HG03196 (cell line): Measurements from ENCODE around the gene MT1F.
"Not testable (repeated sequence)": the region's sequence is repeated elsewhere in the genome, so short reads cannot be mapped to it uniquely, and the experiment has no call there.

Experiments
- ATAC-seq: cut with Tn5 transposase; IDR thresholded peaks from one replicate; pipeline ENCODE4 v1.9.1; 2021; ENCODE audit not compliant: unreplicated experiment

Gene MT1F

DNA sequence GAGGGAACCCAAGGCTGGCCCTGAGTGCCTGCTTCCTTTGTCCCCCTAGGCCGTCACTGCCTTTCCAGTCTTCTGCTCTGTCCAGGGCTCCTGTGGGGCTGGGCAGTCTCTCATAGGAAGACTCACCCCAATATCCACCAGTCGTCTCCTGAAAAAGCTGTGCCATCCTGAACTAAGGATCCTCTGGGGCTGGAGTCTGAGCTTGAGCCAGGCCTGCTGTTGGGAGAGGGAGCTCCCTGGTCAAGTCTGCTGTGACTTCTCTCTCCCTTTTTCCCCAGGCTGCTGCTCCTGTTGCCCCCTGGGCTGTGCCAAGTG lies 12.8 kb downstream of the MT1F start:
- ATAC-seq = no peak

DNA sequence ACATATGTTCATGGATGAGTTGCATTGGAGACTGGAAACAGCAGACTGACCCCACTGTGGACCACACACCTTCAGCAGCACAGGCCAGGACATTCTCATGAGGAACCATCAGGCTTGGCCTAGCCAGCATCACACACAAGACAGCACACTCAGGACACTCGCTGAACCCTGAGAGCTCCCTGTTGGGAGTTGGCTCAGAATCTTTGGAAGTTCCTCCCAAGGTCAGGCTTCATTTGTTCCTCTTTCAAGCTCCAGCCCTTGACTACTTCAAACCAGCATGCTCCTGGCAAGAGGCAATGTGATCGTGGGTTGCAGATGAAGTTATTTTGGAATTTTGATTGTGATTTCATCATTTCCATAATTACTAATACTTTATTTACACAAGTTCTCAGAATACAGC lies 13.9 kb downstream of the MT1F start:
- ATAC-seq = not testable (repeated sequence)

DNA sequence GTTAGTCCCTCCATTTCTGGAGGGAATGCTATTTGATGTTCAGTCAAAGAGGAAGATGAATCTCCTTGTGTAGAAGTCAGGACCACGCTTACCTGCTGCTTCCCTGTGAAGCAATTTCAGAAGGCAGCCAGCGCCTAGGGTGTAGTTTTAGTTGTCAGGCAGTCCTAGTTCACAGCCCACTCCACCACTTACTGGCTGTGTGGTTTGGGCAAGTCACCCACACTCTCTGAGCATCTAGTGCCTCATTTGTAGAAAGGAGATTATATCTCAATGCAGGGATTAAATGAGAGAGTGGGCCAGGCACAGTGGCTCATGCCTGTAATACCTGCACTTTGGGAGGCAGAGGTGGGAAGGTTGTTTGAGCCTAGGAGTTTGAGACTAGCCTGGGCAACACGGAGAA lies 14.4 kb downstream of the MT1F start:
- ATAC-seq = not testable (repeated sequence)

DNA sequence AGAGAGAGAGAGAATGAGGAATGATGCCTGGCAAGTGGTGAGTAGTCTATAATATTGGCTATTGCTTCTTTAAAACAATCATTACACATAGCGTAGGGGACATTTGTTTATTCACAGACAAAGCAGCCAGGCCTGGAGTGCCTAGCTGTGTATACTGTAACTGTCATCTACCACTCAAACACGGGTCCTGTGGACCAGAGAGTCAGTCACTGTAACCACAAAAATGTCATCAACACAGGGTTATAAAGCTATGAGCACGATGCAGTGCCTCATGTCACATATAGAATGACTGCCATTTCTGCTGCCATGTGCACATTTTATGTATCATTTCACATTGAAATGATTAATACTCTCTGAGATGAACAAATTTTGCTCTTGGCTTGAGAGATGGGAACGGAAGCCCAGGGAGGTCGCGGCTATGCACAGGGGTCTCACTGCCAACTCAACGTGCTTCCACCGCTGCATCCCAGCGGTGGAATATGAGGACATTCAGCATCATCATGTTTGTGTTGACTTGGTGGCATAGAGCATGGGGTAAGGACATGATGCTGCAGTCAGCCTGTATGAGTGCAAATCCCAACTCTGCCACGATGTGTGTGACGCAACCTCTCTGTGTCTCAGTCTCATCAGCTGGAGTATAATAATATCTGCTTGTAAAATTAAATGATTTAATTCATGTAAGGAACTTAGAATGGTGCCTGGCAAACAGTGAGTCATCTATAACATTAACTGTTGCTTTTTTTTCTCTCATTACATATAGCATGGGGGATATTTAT lies 15.2 kb downstream of the MT1F start:
- ATAC-seq = no peak

DNA sequence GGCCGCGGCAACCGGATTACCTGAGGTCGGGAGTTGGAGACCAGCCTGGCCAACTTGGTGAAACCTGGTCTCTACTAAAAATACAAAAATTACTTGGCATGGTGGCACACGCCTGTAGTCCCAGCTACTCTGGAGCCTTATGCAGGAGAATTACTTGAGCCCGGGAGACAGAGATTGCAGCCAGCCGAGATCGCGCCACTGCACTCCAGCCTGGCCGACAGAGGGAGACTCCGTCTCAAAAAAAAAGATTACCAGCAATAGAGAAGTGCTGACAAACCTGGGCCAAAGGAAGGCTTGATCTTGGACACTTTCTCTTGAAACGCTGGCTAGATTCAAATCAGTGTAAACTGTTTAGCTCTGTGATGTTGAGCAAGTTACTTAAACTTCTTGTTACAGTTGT lies 16.2 kb downstream of the MT1F start:
- no peak for ATAC-seq

DNA sequence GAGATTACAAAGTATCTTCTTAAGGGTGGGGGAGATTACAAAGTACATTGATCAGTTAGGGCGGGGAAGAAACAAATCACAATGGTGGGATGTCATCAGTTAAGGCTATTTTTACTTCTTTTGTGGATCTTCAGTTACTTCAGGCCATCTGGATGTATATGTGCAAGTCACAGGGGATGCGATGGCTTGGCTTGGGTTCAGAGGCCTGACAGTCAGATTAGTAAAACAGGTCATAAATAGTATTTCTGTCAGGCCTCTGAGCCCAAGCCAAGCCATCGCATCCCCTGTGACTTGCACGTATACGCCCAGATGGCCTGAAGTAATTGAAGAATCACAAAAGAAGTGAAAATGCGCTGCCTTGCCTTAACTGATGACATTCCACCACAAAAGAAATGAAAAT lies 16.8 kb downstream of the MT1F start:
- ATAC-seq = not testable (repeated sequence)

DNA sequence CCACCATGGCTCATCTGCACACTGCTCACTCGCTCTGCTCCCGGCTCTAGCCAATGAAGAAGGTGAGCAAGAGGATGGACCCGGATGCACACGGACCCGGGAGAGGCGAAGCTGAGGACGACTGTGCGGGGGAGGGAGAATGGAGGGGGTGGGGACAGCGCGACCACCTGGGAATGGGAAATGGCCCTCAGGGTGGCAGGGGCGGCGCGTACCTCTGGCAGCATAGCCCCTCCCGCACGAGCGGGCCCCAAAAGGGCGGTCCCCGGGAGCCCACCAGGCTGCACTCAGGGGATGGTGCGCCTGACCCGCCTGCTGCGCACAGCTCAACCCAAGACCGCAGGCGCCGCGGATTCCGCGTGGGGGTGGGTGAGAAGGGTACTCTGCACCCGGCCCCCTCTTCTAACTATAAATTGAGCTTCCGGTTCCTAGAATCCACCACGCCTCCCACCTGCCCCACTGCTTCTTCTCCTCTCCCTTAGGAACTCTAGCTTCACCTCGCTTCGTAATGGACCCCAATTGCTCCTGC lies 18.0 kb downstream of the MT1F start:
- ATAC-seq = no peak

DNA sequence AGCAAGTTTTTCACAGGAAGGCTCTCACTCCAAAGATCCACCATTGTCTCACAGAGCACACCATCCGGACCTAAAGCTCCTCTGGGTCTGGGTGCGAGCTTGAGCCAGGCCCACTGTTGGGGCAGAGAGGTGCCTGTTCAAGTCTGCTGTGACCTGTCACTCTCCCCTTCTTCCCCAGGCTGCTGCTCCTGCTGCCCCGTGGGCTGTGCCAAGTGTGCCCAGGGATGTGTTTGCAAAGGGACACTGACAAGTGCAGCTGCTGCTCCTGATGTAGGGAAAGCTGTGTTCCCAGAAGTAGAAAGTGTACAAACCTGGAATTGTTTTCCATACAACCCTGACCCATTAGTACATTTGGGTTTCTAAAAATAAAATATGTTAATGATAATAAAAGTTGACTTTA lies 19.7 kb downstream of the MT1F start:
- no peak for ATAC-seq

DNA sequence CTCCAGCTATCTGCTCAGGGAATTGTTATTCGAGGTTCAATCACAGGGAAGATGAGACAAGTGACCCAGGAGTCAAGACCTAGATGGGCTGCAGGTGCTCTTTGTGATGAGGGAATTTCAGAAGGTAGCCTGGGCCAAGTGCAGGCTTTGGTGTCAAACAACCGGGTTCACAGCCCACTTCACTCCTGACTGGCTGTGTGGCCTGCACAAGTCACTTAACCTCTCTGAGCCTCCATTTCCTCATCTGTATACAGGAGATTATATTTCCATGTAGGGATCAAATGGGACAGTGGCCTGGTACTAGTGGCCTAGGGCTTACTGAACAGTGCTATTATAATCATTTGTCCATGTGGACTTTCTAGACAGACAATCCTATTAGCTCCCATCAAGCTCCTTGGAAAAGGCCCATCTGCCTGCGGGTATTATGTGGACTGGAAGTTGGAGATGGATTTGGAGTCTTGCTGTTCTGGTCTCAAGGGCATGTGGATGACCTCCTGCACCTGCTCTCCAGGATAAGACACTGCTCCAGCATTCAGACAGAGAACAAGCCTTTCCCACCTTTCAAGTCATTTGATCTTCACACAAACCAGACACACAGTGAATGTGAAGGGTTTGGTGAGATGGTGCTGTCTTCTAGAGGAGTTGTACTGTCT lies 21.4 kb downstream of the MT1F start:
- no peak for ATAC-seq

DNA sequence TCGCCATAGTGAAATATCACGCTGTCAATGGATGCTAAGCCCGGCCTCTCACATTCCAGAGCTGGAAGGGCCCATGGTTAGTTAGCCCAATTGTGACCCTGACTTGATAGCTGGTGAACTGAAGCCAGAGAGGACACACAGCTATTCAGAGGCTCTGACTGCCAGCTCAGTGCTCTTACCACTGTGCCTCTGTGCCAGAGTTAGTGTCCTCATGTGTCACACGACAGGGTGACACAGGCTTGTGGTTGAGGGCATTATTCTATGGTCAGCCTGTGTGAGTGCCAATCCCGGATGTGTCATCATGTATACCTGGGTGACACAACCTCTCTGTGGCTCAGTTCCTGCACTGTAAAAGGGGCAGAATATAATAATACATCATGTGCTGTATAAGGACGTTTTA lies 22.1 kb downstream of the MT1F start:
- no peak for ATAC-seq

DNA sequence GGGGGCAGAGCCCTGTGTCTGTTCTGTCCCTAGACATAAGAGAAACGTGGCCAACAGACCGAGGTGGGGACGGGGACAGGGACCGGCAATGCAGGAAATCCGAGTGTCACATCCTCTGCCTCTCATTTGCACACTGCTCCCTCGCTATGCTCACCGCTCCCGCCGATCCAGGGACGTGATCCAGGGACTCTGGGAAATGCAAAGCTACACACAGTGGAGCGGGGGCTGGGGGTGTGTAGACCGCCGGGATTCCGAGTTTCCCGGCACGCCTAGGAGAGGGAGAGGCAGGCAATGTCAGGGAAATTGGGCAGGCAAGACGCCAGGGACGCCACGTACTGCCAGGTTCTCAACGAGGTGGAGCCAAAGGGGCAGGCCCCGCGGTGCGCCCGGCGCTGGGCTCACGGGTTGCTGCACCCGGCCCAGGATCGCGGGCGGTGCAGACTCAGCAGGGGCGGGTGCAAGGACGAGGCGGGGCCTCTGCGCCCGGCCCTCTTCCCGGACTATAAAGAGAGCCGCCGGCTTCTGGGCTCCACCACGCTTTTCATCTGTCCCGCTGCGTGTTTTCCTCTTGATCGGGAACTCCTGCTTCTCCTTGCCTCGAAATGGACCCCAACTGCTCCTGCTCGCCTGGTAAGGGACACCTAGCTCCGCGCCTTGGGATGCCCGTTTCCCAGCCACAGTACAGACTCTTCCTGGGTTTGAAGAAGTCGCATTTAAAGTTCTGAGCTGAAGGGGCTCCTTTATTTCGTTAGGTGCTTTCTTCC lies 24.4 kb downstream of the MT1F start, which contains the start of gene MT1X:
TSS of gene MT1X (plus strand) at position 532 of the 764 bp plus-strand sequence. CDS start at position 603, 71 bp downstream.
- ATAC-seq = peak; percentile 96

DNA sequence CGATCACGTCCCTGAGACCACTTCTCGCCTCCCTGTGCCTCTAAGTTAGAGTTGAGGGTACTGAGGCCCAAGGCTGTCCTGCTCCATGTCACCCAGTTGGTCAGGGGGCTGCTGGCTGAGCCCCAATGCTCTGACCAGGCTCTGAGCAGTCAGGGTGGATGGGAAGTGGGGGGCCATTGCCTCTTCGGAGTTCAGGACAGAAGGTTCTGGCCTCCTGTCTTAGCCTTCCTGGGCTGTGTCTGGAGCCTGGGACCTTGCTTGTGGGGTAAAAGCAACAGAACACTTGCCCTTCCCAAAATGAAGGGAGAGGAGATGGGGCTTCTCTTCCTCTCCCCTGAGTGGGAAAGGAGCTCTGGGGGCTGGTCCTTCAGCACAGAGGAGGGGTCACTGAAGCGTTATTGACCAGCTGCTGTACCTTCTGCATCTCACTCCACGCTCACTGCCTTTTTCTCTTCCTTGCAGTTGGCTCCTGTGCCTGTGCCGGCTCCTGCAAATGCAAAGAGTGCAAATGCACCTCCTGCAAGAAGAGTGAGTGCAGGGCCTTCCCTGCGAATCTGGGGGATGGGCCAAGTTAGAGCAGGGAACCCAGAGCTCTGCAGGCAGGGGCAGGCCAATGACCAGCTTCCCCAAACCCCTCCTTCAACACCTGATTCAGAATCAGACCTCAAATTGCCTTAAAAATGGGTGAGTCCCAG lies 25.1 kb downstream of the MT1F start:
- no peak for ATAC-seq

DNA sequence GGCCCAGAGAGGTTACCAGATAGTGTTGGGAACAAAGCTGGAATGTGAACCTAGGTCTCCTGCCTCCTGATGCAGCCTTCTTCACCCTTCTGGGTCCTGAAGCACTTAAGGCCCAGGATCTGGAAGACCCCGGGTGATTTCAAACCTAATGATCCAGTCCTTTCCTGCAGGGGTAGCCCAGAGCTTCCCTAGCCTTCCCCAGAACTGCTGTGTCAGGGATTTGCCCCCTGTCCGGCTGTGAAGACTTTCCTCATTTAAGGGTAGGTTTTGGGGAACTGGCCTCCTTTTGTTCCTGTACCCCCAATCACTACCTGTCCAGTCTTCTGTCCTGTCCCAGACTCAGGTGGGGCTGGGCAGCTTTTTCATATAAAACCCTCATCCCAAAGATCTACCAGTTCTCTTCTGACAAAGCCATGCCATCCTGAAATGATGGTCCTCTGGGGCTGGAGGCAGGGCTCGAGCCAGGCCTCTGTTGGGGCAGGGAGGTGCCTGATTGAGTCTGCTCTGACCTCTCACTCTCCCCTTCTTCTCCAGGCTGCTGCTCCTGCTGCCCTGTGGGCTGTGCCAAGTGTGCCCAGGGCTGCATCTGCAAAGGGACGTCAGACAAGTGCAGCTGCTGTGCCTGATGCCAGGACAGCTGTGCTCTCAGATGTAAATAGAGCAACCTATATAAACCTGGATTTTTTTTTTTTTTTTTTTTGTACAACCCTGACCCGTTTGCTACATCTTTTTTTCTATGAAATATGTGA lies 25.8 kb downstream of the MT1F start:
- no peak for ATAC-seq

DNA sequence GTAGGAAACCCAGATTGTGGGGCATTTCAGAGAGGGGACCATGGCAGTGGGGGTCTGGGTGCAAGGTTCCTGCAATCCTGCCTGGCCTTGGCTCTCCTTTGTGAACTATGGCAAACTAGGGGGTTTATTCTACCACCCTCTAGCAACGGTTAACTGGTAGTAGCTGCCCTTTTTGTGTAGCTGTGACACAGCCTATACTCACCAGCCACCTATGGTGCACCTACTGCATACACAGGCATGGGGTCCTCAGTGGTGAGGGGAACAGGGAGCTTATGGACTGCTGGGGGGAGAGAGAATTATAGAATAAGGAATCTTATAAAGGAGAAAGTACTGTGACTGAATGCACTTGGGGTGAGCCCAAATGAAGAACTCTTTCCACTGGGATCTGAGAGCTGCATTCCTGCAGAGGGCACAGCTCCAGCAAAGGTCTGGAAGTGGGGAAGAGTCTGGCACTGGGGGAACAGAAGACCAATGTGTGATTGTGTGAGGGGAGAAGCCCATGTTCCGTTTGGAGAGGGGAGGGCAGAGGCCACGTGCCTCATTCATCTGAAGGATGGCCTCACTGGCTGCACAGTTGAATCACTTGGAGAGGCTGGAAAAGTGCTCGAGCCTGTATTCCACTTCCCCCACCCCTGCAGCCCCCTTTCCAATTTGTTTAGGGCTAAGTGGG lies 26.6 kb downstream of the MT1F start:
- no peak for ATAC-seq

DNA sequence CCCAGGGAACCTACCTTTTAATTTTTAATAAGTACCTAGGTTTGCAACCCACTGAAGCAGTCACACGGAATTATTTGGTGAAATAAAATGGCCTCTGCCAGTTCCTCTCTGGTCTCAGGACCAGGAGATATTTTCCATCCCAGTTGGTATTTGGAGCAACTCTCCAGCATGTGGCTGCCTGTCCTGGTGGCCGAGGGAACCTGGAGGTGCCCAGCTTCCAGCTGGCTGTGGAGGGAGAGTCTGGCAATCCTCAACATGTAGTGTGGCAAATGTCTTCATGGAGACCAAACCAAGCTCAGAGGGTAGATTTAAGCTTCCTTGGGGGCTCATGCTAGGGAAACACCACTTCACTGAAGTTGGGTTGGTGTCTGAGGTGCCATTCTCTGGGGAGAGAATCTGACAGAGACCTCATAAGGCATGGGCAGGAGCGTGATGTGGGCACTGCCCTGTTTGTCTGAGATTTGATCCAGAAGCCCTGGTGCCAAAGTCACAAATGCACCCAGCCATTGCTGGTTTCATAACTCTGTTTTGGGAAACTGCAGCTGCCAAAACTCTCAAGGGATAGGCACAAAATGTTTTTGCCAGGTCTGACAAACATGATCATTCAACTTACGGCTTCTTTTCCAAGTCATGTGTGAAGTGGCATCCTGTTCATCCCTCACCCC lies 27.3 kb downstream of the MT1F start:
- no peak for ATAC-seq

DNA sequence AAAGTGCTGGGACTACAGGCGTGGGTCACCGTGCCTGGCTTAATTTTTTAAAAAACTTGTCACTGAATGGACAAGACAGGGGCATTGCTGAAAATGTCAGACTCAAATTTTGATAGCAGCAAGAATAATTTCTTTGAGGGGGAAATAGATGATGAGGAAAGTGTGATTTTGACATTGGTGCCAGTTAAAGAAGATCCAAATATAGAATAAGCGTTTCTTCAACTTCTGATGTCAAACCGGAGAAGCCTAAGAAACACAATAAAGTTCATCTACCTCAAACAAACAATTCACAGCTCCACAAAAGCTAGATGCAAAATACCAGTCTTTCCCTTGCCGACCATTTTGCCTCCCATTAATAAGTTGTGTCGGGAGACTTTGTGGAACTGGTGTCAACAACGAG lies 29.0 kb downstream of the MT1F start:
- no peak for ATAC-seq

DNA sequence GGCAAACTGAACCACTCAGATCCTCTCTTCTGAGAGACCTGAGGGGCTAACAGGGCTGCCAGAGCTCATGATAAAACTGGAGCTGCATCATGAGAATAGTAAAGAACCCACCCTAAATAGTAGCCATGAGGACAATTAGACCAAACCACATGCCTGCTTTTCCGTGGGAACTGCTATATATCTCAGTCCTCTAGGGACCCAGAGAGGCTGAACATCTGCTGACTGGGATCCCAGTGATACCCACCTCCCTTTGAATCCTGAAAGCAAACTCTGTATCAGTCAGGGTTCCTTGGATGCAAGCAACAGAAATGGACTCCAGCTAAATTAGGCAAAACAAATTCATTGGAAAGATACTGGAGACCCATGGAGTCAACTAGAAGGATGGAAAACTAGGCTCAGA lies 31.0 kb downstream of the MT1F start:
- ATAC-seq = no peak

DNA sequence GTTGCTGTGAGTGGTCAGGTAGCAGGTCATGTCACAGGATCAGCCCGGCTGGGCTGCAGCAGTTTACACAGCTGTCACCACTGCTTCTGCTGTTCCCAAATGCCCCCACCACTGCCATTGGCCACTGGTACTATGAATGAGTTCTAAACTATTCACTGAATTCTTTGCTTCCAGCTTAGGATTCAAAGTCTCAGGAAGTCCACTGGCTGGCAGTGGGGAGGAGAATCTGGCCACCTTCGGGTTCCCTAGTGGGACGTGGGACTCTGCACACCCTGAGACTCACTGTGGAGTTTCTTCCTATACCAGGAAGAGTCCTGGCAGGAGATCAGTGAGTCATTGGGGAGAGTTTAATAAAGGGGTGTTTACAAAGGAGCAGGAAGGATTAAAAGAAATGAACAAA lies 31.4 kb downstream of the MT1F start:
- no peak for ATAC-seq

DNA sequence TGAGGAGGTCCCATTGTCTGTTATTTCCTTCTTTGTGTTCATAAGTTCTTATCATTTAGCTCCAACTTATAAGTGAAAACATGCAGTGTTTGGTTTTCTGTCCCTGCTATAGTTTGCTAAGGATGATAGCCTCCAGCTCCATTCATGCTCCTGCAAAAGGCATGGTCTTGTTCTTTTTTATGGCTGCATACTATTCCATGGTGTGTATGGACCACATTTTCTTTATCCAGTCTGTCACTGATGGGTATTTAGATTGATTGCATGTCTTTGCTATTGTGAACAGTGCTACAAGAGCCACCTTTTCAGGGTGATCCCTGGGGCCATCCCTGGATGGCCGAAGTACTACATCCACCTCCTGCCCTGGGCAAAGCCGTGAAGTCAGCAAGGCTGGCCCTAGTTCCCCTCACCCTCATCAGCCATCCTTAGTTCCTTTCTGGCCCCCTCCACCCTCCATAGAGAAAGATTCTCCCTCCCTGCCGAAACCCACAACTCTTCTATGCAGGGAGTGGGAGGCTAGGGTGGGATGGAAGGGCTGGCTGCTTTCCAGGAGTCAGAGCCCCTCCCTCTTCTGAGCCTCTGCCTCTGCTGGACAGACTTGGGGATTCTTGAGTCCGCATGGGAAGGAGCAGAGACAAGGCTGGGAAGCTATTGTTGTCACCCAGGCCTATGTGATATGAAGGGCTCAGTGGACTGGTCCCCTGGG lies 32.8 kb downstream of the MT1F start:
- no peak for ATAC-seq
